OCI-LY7 (cell line): ENCODE data around the gene TGM1.

Experiments
- CTCF ChIP-seq: fragments of 200-600 bp; sonication (generic); conservative IDR thresholded peaks from 2 replicates; pipeline ENCODE4 v1.5.1; 2014; ENCODE audit warnings: mild to moderate bottlenecking, antibody characterized with exemption, low read length, moderate library complexity, mixed read lengths
- EZH2phosphoT487 ChIP-seq: fragments of 200-600 bp; sonication (generic); IDR thresholded peaks from 2 replicates; pipeline ENCODE4 v1.6.1; 2018; ENCODE audit warnings: low read depth, borderline replicate concordance, mild to moderate bottlenecking, mixed run types, antibody characterized with exemption, low read length, moderate library complexity, mixed read lengths

- TF ChIP-seq CTCF (no peak), EZH2phosphoT487 (no peak)
These were observed 49.8 kb downstream of the TGM1 start, which contains the start of gene CHMP4A for GRCh38 chr14:24212924-24213865.
